ENCODE measurements around the gene MARCOL. TPM values are rescaled to one million over a fixed set of nuclear protein-coding genes. Genes with fewer than 3 reads are reported as not detected.
"Not testable (repeated sequence)": the region's sequence is repeated elsewhere in the genome, so short reads cannot be mapped to it uniquely, and the experiment has no call there.

The MARCOL gene
- total RNA-seq, 1 donor from 2014 or later: 3.9 TPM

DNA sequence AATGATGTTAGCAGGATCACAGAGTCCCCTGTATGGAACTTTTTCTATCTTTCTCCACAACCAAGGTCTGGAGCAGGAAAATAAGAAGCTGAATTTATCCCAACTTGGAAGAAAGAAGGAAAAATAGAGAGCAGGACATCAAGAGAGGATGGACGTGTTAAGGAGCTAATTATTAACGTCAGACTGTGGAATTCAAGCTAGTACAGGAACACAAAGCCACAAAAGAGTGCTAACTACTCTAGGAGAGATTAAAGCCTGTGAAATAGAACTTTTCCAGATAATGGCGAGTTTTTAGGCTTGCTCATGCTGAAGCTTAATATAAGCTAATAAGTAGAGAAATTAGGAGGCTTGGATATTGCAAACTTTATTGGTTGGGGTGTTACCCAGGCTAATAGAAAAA, 29.6 kb downstream of the MARCOL start:
- no peak for DNase-seq (ENCODE audit: low spot score)

DNA sequence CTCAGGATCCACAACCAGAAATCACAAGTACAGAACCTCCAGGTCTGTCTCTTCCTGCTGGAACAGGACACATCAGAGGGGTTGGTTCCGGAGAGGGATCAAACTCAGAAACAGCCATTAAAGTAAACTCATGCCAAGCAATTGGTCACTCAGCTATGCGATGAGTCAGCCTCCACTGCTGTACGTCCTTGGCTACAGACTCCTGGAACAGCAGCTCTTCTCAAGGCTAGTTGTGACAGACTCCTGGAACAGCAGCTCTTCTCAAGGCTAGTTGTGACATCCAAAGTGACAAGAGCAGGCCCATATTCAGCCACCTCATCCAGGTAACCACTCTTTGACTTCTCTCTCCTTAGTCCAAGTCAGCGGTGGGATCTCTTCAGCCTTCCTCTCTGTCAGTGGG, 30.2 kb downstream of the MARCOL start, which contains the start of gene SPINK13:
Gene SPINK13 (plus strand): TSS at position 229 of the 400 bp plus-strand sequence. CDS start 1,279 bp downstream, outside the sequence.
- no peak for DNase-seq (ENCODE audit: low spot score)

DNA sequence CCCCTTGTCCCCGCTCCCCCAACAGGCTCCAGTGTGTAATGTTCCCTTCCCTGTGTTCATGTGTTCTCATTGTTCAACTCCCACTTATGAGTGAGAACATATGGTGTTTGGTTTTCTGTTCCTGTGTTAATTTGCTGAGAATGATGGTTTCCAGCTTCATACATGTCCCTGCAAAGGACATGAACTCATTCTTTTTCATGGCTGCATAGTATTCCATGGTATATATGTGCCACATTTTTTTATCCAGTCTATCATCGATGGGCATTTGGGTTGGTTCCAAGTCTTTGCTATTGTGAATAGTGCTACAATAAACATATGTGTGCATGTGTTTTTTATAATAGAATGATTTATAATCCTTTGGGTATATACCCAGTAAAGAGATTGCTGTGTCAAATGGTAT, 36.8 kb downstream of the MARCOL start:
- not testable (repeated sequence) for DNase-seq (ENCODE audit: low spot score)

DNA sequence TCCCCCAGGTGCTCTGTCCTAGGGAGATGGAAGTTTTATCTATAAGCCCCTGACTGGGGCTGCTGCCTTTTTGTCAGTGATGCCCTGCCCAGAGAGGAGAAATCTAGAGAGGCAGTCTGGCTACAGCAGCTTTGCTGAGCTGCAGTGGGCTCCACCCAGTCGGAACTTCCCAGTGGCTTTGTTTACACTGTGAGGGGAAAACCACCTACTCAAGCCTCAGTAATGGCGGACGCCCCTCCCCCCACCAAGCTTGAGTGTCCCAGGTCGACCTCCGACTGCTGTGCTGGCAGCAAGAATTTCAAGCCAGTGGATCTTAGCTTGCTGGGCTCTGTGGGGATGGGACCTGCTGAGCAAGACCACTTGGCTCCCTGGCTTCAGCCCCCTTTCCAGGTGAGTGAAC, 42.6 kb downstream of the MARCOL start:
- not testable (repeated sequence) for DNase-seq (ENCODE audit: low spot score)

DNA sequence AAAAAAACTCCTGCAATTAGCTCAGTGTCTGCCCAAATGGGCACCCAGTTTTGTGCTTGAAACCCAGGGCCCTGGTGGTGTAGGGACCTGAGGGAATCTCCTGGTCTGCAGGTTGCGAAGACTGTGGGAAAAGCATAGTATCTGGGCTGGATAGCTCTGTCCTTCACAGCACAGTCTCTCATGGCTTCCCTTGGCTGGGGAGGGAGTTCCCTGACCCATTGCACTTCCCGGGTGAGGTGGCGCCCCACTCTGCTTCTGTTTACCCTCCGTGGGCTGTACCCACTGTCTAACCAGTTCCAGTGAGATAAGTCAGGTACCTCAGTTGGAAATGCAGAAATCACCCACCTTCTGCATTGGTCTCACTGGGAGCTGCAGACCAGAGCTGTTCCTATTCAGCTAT, 43.0 kb downstream of the MARCOL start:
- not testable (repeated sequence) for DNase-seq (ENCODE audit: low spot score)

DNA sequence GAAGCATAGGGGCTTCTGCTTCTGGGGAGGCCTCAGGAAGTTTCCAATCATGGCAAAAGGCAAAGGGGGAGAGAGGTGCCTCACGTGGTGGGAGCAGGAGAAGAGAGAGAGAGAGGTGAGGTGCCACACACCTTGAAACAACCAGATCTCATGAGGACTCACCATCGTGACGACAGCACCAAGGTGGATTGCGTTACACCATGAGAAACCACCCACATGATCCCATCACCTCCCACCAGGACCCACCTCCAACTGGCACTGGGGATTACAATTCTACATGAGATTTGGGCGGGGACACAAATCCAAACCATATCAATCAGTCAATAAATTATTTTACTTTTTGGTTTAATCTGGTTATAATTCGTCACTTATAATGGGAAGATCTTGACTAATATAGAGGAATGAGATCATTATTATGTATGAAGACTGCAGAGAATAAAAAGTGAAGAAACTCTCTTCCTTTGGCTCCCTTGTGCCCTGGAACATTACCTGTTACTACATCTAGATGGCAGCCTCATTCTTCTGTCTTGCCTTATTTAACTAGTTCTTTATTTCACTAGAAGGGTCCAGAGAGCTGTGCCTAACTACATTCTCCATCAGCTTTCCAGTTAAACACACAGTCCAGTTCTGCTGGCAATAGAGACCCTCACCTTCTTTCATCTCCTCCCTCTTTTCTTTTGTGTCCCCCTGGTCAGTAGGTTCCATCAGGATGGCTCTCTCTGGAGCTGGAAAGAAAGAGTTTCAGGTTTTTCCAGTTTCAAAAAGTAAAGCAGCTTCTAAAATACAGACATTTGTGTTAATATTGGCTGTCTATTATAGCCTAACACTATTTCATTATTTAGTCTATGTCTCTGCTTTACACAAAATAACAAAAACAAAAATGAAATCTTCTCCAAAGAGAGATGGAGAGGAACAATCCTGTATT, 52.2 kb downstream of the MARCOL start:
- DNase-seq (ENCODE audit: low spot score): peak; percentile 2

Other genes with a start within 250 kb of the MARCOL start
- gene SPINK5, start 174.5 kb upstream of the MARCOL start, total RNA-seq (ENCODE audit: insufficient read depth, low replicate concordance): 3.6 TPM
- not detected for gene SPINK14, start 70.0 kb upstream of the MARCOL start, total RNA-seq (ENCODE audit: insufficient read depth, low replicate concordance)
- gene SPINK6, start 35.5 kb upstream of the MARCOL start, total RNA-seq (ENCODE audit: insufficient read depth, low replicate concordance): 5.5 TPM
- not detected for gene SPINK13, start 30.3 kb downstream of the MARCOL start, total RNA-seq (ENCODE audit: insufficient read depth, low replicate concordance)
- gene SPINK7, start 73.9 kb downstream of the MARCOL start, total RNA-seq (ENCODE audit: insufficient read depth, low replicate concordance): not detected
- gene SPINK9, start 97.0 kb downstream of the MARCOL start, total RNA-seq (ENCODE audit: insufficient read depth, low replicate concordance): not detected
- gene FBXO38, start 145.4 kb downstream of the MARCOL start, total RNA-seq (ENCODE audit: insufficient read depth, low replicate concordance): 79.4 TPM